22Rv1 (cell line): ENCODE data around the gene SANBR.

Experiments
- ZFX ChIP-seq: fragments of 450-650 bp; IDR thresholded peaks from 2 replicates; pipeline ENCODE4 v1.6.1; 2017; ENCODE audit warnings: antibody characterized with exemption, borderline replicate concordance
- TF ChIP-seq, protein P1 (sequence below): fragments of 450-650 bp; IDR thresholded peaks from 2 replicates; pipeline ENCODE4 v1.5.1; 2017; ENCODE audit warnings: mild to moderate bottlenecking

DNA sequence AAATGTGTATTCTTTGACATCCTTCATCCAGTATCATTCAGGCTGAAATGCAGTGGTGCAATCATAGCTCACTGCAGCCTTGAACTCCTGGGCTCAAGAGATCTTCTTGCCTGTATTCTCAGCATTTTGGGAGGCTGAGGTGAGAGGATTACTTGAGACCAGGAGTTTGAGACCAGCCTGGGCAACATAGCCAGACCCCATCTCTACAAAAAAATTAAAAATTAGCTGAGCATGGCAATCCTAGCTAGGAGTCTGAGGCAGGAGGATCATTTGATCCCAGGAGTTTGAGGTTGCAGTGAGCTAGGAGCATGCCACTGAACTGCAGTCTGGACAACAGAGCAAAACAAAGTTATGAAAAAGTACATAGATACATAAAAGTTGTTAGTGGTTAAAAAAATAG, 24.1 kb downstream of the SANBR start:
- TF ChIP-seq, protein P1, sequence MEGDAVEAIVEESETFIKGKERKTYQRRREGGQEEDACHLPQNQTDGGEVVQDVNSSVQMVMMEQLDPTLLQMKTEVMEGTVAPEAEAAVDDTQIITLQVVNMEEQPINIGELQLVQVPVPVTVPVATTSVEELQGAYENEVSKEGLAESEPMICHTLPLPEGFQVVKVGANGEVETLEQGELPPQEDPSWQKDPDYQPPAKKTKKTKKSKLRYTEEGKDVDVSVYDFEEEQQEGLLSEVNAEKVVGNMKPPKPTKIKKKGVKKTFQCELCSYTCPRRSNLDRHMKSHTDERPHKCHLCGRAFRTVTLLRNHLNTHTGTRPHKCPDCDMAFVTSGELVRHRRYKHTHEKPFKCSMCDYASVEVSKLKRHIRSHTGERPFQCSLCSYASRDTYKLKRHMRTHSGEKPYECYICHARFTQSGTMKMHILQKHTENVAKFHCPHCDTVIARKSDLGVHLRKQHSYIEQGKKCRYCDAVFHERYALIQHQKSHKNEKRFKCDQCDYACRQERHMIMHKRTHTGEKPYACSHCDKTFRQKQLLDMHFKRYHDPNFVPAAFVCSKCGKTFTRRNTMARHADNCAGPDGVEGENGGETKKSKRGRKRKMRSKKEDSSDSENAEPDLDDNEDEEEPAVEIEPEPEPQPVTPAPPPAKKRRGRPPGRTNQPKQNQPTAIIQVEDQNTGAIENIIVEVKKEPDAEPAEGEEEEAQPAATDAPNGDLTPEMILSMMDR: no peak
- TF ChIP-seq ZFX: no peak
